Endodermal cell (in vitro differentiated cells): ENCODE results near the gene AGAP3. TPM values are rescaled to one million over a fixed set of nuclear protein-coding genes. Genes with fewer than 3 reads are reported as not detected.

Experiments used
- DNase-seq: peaks from one replicate; pipeline ENCODE4 v3.0.0-alpha.2; 2017
- H3K27ac ChIP-seq: 2 replicates; pipeline ENCODE4 v1.5.1; 2013; ENCODE audit warnings: mild to moderate bottlenecking, low read depth, low read length, moderate library complexity
- H3K27me3 ChIP-seq: 2 replicates; pipeline ENCODE4 v1.6.1; 2013; ENCODE audit warnings: mild to moderate bottlenecking, low read length, moderate library complexity; ENCODE audit not compliant: insufficient read depth, control insufficient read depth, poor library complexity, severe bottlenecking
- H3K36me3 ChIP-seq: 2 replicates; pipeline ENCODE4 v1.7.0; 2013; ENCODE audit warnings: mild to moderate bottlenecking, low read length, moderate library complexity; ENCODE audit not compliant: control insufficient read depth, insufficient read depth
- H3K4me1 ChIP-seq: one replicate; pipeline ENCODE4 v1.7.0; 2013; ENCODE audit warnings: low read length; ENCODE audit not compliant: control insufficient read depth, insufficient read depth
- H3K4me3 ChIP-seq: 2 replicates; pipeline ENCODE4 v1.5.1; 2013; ENCODE audit warnings: mild to moderate bottlenecking, low read length, moderate library complexity
- H3K9ac ChIP-seq: 2 replicates; pipeline ENCODE4 v1.6.1; 2013; ENCODE audit warnings: mild to moderate bottlenecking, low read length, moderate library complexity; ENCODE audit not compliant: poor library complexity, severe bottlenecking; ENCODE audit errors: extremely low read depth
- H3K9me3 ChIP-seq: 2 replicates; pipeline ENCODE4 v1.6.1; 2013; ENCODE audit warnings: mild to moderate bottlenecking, low read length, moderate library complexity; ENCODE audit not compliant: control insufficient read depth
- H3K27ac Mint-ChIP-seq: 2 replicates; pipeline ENCODE4 v1.8.0; 2020; ENCODE audit warnings: mixed read lengths
- H3K27me3 Mint-ChIP-seq: 2 replicates; pipeline ENCODE4 v1.8.0; 2021; ENCODE audit warnings: mild to moderate bottlenecking, mixed read lengths; ENCODE audit not compliant: insufficient read depth
- H3K36me3 Mint-ChIP-seq: 2 replicates; pipeline ENCODE4 v1.8.0; 2020; ENCODE audit warnings: low read depth, mixed read lengths
- H3K4me1 Mint-ChIP-seq: 2 replicates; pipeline ENCODE4 v1.8.0; 2020; ENCODE audit warnings: mixed read lengths
- H3K4me3 Mint-ChIP-seq: 2 replicates; pipeline ENCODE4 v1.8.0; 2020; ENCODE audit warnings: mild to moderate bottlenecking, moderate library complexity, mixed read lengths
- H3K9me3 Mint-ChIP-seq: 2 replicates; pipeline ENCODE4 v1.8.0; 2020; ENCODE audit warnings: mild to moderate bottlenecking, mixed read lengths
- WGBS, 2 experiments: methylation state at CpG; one replicate each; pipeline versions ENCODE4 v1.1.5 to v1.1.7; 2013; ENCODE audit warnings: missing lambda C conversion rate in 2 of 2, mixed read lengths in 1 of 2; ENCODE audit not compliant: insufficient coverage in 1 of 2, insufficient read length in 1 of 2; 5-methylcytosine and 5-hydroxymethylcytosine counted together
- total RNA-seq, 2 donors: library from RNA; stranded (reverse); fragmentation: NEBNext Ultra II Directional in 1 of 2; extraction: Animal tissue kit (Norgen Biotek cat#: 25700) in 1 of 2; gene quantifications; 2 replicates in 1 of 2; 3 replicates in 1 of 2; pipeline ENCODE4 v1.2.1, GENCODE V29; 2021
- TF ChIP-seq, protein P1 (sequence below): fragments of 200-600 bp; sonication (generic); conservative IDR thresholded peaks from 2 replicates; pipeline ENCODE4 v1.5.0; 2021; ENCODE audit warnings: antibody characterized with exemption, mild to moderate bottlenecking

Gene AGAP3
- total RNA-seq, 2 donors from 2014 or later, result 113 to 116 TPM

DNA sequence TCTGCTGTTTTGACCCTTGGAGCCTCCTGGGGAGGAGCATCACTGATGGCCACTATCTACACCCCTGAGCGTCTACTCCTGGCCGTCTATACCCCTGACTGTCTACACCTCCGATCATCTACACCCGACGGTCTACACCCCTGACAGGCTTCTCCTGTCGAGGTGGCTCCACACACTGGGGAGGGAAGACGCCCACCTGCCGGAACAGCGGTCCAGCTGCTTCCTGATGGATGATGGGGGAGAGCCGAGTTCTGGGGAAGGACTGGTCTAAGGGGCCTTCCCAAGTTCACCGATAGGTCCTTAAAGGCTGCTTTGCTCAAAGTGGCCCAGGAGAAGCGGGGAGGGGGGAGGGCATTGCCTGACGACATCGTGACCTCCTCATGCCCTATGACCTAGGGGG is 41.9 kb downstream of the AGAP3 start:
- TF ChIP-seq, protein P1, sequence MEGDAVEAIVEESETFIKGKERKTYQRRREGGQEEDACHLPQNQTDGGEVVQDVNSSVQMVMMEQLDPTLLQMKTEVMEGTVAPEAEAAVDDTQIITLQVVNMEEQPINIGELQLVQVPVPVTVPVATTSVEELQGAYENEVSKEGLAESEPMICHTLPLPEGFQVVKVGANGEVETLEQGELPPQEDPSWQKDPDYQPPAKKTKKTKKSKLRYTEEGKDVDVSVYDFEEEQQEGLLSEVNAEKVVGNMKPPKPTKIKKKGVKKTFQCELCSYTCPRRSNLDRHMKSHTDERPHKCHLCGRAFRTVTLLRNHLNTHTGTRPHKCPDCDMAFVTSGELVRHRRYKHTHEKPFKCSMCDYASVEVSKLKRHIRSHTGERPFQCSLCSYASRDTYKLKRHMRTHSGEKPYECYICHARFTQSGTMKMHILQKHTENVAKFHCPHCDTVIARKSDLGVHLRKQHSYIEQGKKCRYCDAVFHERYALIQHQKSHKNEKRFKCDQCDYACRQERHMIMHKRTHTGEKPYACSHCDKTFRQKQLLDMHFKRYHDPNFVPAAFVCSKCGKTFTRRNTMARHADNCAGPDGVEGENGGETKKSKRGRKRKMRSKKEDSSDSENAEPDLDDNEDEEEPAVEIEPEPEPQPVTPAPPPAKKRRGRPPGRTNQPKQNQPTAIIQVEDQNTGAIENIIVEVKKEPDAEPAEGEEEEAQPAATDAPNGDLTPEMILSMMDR, result no peak

DNA sequence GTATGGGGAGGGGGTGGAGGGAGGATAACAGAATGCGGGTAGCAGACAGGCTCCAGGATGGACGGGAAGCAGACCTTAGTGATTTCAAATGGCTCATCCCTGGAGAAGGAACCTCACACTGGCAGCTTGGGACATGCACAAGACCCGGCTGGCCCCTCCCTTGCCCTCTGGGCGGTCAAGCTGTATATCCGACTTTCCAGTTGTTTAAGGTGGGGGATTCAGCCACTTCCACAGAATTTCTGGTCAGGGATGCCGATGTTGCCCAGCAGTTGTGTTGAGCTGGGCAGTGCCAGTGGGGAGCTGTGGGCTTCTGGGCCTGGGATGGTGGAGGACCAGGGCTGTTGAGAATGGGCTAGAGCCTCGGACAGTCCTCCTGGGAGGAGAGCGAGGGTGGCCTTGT is 42.4 kb downstream of the AGAP3 start:
- Mint-ChIP-seq H3K27ac (no peak overlapping the region), H3K27me3 (peaks cover 4% of the 10 kb centered on the region), H3K4me3 (no peak overlapping the region), H3K9me3 (no peaks in the 10 kb centered on the region), H3K4me1 (peaks cover under 1% of the 10 kb centered on the region), H3K36me3 (peaks cover 48% of the 10 kb centered on the region)
- no peak overlapping the region for H3K4me3 ChIP-seq
- DNase-seq, result no peak
- H3K4me1 ChIP-seq, result peaks cover 4% of the 10 kb centered on the region
- no peaks in the 10 kb centered on the region for H3K9me3 ChIP-seq
- H3K27me3 ChIP-seq, result no peaks in the 10 kb centered on the region
- no peak overlapping the region for H3K27ac ChIP-seq
- TF ChIP-seq, protein P1, result no peak
- H3K36me3 ChIP-seq, result peaks cover 38% of the 10 kb centered on the region
- WGBS, 2 experiments, result 88 to 92% methylated on average over 4 to 8 of the region's 8 CpGs
- no peak overlapping the region for H3K9ac ChIP-seq

More for the DNA sequence above, 41.9 kb downstream of the AGAP3 start:
- Histone ChIP-seq H3K4me1 (peaks cover 4% of the 10 kb centered on the region), H3K27ac (no peak overlapping the region), H3K4me3 (no peak overlapping the region), H3K9ac (no peak overlapping the region), H3K9me3 (no peaks in the 10 kb centered on the region), H3K36me3 (peaks cover 35% of the 10 kb centered on the region), H3K27me3 (no peaks in the 10 kb centered on the region)
- H3K4me1 Mint-ChIP-seq, result peaks cover 2% of the 10 kb centered on the region
- 77 to 86% methylated on average over 5 to 14 of the region's 14 CpGs for WGBS, 2 experiments
- peaks cover 49% of the 10 kb centered on the region for H3K36me3 Mint-ChIP-seq
- no peak for DNase-seq
- H3K27ac Mint-ChIP-seq, result no peak overlapping the region
- no peaks in the 10 kb centered on the region for H3K9me3 Mint-ChIP-seq
- no peak overlapping the region for H3K4me3 Mint-ChIP-seq
- peaks cover 4% of the 10 kb centered on the region for H3K27me3 Mint-ChIP-seq

DNA sequence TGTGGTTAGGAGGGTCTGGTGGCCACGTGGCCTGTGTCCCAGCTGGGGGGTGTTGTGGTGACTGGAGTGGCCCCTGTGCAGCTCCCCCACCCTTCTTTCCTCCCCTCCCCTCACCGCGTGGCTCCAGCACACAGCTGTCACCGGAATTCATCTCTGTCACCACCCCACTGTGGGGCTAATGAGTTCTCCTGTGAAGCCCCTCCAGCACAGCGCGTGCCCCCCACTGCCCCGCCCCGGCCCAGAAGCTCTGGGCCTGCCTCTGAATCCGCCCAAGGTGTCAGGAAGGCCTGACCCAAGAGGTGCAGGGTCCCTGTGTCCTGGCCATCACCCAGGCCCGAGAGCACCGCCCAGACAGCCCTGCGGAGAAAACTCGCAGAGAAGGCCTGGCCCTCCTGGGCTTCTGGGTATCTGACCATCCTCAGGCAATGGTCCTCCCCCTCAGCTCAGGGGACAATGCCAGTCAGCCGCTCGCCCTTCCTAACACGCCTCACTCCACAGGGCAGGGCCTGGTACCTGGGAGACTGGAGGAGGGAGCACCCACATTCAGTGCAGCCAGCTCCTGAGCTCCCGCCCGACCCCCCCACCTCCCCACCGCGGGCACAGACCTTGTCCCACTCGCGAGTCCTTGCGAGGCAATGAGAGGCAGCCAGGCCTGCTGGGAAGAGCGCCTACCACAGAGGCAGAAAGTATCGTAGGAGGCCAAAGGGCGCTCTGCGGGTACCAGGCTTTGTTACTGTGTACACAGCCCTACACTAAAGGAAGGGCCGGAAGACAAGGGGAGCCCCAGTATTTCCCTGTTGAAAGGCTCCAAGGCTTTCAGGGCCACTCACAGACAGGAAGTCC is 43.1 kb downstream of the AGAP3 start:
- H3K27me3 Mint-ChIP-seq, result peaks cover 2% of the 10 kb centered on the region
- Histone ChIP-seq H3K9ac (no peak overlapping the region), H3K4me1 (peaks cover 4% of the 10 kb centered on the region), H3K27ac (no peak overlapping the region), H3K9me3 (no peaks in the 10 kb centered on the region), H3K27me3 (no peaks in the 10 kb centered on the region), H3K36me3 (peaks cover 39% of the 10 kb centered on the region), H3K4me3 (no peak overlapping the region)
- H3K36me3 Mint-ChIP-seq, result peaks cover 46% of the 10 kb centered on the region
- H3K4me1 Mint-ChIP-seq, result no peaks in the 10 kb centered on the region
- no peak overlapping the region for H3K27ac Mint-ChIP-seq
- WGBS, 2 experiments, result 92 to 93% methylated on average over 20 to 28 of the region's 28 CpGs
- H3K9me3 Mint-ChIP-seq, result no peaks in the 10 kb centered on the region
- TF ChIP-seq, protein P1, result no peak
- no peak for DNase-seq
- H3K4me3 Mint-ChIP-seq, result no peak overlapping the region
